Testis (tissue), 3 donors: ENCODE measurements around the gene FARS2. TPM values are rescaled to one million over a fixed set of nuclear protein-coding genes. Genes with fewer than 3 reads are reported as not detected.

ENCODE experiments used
- DNase-seq: peaks from one replicate; pipeline ENCODE4 v3.0.0-alpha.2; 2019
- H3K27ac ChIP-seq, 2 donors: fragments of 200-600 bp; sonication (generic); one replicate each; pipeline ENCODE4 v1.5.1; 2019
- H3K27me3 ChIP-seq: fragments of 200-600 bp; sonication (generic); one replicate; pipeline ENCODE4 v1.5.1; 2019
- H3K36me3 ChIP-seq: fragments of 200-600 bp; sonication (generic); one replicate; pipeline ENCODE4 v1.5.1; 2017; ENCODE audit warnings: low read depth; ENCODE audit errors: missing control alignments
- H3K4me1 ChIP-seq: fragments of 200-600 bp; sonication (generic); one replicate; pipeline ENCODE4 v1.5.1; 2019
- H3K4me3 ChIP-seq, 2 donors: fragments of 200-600 bp; sonication (generic); one replicate each; pipeline ENCODE4 v1.5.1; 2017 to 2019
- H3K9me3 ChIP-seq: fragments of 200-600 bp; sonication (generic); one replicate; pipeline ENCODE4 v1.5.1; 2017
- CTCF ChIP-seq, 3 experiments: fragments of 450-650 bp in 2 of 3; fragments of 200-600 bp in 1 of 3; sonication (generic) in 1 of 3; IDR thresholded peaks; one replicate each; pipeline ENCODE4 v1.5.1; 2016 to 2019; ENCODE audit warnings: antibody characterized with exemption in 3 of 3, mild to moderate bottlenecking in 2 of 3, moderate library complexity in 1 of 3
- POLR2A ChIP-seq: fragments of 450-650 bp; IDR thresholded peaks from one replicate; pipeline ENCODE4 v1.6.1; 2017; ENCODE audit warnings: antibody characterized with exemption, mild to moderate bottlenecking, moderate library complexity
- WGBS, 2 donors: methylation state at CpG; one replicate each; pipeline ENCODE4 v1.1.5; 2018; 5-methylcytosine and 5-hydroxymethylcytosine counted together
- intact Hi-C: fragments of 100-400 bp; cut with DNase I; formaldehyde crosslinking; loops from one replicate; pipeline ENCODE4 v1.15.1; 2023; ENCODE audit warnings: low total_unique reads
- polyA plus RNA-seq: library from polyadenylated mRNA; stranded (reverse); fragments of 350-450 nt; fragmentation: Illumina TruSeq; extraction: RNeasy Lipid Tissue Mini Kit (QIAGEN cat#74804); gene quantifications from one replicate; pipeline ENCODE4 v1.2.3, GENCODE V29; 2014; ENCODE audit warnings: low read depth, low replicate concordance; ENCODE audit not compliant: insufficient read depth
- total RNA-seq, 2 donors: library from RNA; depleted of rRNA; stranded (reverse); fragments of >200 nt; gene quantifications; one replicate each; pipeline ENCODE4 v1.2.3, GENCODE V29; 2016

Gene FARS2
- total and polyA plus RNA-seq, 3 donors from 2014 or later, result 15.4 to 26.8 (median 22.1) TPM

GRCh38 chr6:5507131-5507681 lies 245.9 kb downstream of the FARS2 start:
- no peaks in the 10 kb centered on the region for H3K27me3 ChIP-seq
- no peak for DNase-seq
- no peak overlapping the region for H3K4me3 ChIP-seq
- intact Hi-C loops, result no loop called here
- no peak overlapping the region for H3K27ac ChIP-seq
- H3K4me1 ChIP-seq, result no peaks in the 10 kb centered on the region
- 82 to 86% methylated on average over 4 of the region's 4 CpGs for WGBS, 2 donors
- TF ChIP-seq POLR2A (no peak), CTCF (IDR thresholded peaks at IDR 0.05) (no peak)
- no peaks in the 10 kb centered on the region for H3K9me3 ChIP-seq
- no peaks in the 10 kb centered on the region for H3K36me3 ChIP-seq

- DNase-seq, result no peak
- no peaks in the 10 kb centered on the region for H3K36me3 ChIP-seq
- TF ChIP-seq CTCF (IDR thresholded peaks at IDR 0.05), result no peak
- TF ChIP-seq POLR2A, result no peak
- H3K4me1 ChIP-seq, result no peaks in the 10 kb centered on the region
- no peaks in the 10 kb centered on the region for H3K27me3 ChIP-seq
- no peak overlapping the region for H3K27ac ChIP-seq
- H3K4me3 ChIP-seq, result no peak overlapping the region
- no peaks in the 10 kb centered on the region for H3K9me3 ChIP-seq
- WGBS, 2 donors, result 50 to 83% methylated on average over 8 of the region's 8 CpGs
- intact Hi-C loops, result no loop called here
Observed at GRCh38 chr6:5509106-5509505, 247.8 kb downstream of the FARS2 start.

- DNase-seq, result no peak
- no peak overlapping the region for H3K4me3 ChIP-seq
- no peaks in the 10 kb centered on the region for H3K9me3 ChIP-seq
- TF ChIP-seq POLR2A (no peak), CTCF (IDR thresholded peaks at IDR 0.05) (no peak)
- H3K27ac ChIP-seq, result no peak overlapping the region
- no peaks in the 10 kb centered on the region for H3K4me1 ChIP-seq
- H3K27me3 ChIP-seq, result no peaks in the 10 kb centered on the region
- 91 to 92% methylated on average over 11 to 24 of the region's 24 CpGs for WGBS, 2 donors
- intact Hi-C loops, result no loop called here
- H3K36me3 ChIP-seq, result no peaks in the 10 kb centered on the region
Observed at GRCh38 chr6:5510331-5511133, 249.2 kb downstream of the FARS2 start.

GRCh38 chr6:5511954-5512353 lies 250.6 kb downstream of the FARS2 start:
- TF ChIP-seq POLR2A (no peak), CTCF (IDR thresholded peaks at IDR 0.05) (no peak)
- H3K27ac ChIP-seq, result no peak overlapping the region
- H3K4me3 ChIP-seq, result no peak overlapping the region
- H3K36me3 ChIP-seq, result no peaks in the 10 kb centered on the region
- 79 to 81% methylated on average over 3 of the region's 3 CpGs for WGBS, 2 donors
- no peaks in the 10 kb centered on the region for H3K27me3 ChIP-seq
- H3K4me1 ChIP-seq, result no peaks in the 10 kb centered on the region
- DNase-seq, result no peak
- no peaks in the 10 kb centered on the region for H3K9me3 ChIP-seq
- intact Hi-C loops, result no loop called here
